ENCODE results near the gene ASB6. TPM values are rescaled to one million over a fixed set of nuclear protein-coding genes. Genes with fewer than 3 reads are reported as not detected.

Gene ASB6
- total and polyA plus RNA-seq, 2 experiments from 2014 or later: 8.8 to 19.8 TPM

DNA sequence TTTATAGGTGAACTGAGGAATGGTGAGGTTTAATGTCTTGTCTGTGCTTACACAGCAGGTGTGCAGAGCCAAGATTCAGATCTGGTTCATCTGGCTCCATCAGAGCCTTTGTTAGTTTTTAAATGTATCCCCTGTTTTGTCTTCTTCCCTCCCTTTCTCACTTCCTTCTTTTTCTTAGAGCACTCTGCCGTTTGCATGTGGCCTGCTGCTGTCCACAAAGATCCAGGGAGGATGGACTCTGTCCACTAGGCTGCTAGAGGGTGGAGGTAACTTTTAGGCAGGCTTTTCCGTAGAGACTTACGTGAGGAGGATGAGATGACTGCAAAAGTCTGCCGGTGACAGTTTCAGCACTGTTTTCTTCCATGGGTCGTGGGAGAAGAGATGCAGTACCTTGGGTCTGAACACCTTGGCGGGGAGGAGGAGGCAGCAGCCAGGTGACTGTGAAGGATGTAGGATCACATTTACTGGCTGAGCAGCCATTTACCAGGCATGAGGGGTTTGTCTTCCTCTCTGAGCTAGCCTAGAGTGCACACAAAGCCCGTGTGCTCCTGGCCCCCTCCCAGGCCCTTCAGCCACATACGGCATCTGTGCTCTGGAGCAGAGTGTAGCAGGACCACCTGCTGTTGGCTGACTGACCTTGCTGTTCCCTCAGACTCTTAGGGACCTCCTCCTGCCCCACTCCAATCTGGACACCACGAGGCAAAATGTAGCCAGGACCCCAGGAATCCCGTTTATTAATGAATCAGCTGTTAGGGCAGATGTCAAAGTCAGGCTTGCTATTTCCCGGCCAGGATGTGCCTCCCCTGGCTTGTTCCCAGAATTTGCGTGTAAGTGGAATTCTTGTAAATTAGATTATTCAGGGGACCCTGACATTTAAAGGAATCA is 14.2 kb downstream of the ASB6 start:
- Mint-ChIP-seq H3K4me1 (peaks cover 54% of the 10 kb centered on the region), H3K9me3 (no peaks in the 10 kb centered on the region), H3K27me3 (ENCODE audit: insufficient read depth, low read depth, poor library complexity) (peaks cover 20% of the 10 kb centered on the region), H3K36me3 (ENCODE audit: low read depth) (peaks cover 22% of the 10 kb centered on the region), H3K4me3 (peak overlapping the region; percentile 77), H3K27ac (peak overlapping the region; percentile 4; the same call in 1 of the 2 replicates)
- Histone ChIP-seq H3K4me1 (ENCODE audit: insufficient read depth) (peaks cover 33% of the 10 kb centered on the region), H3K79me2 (replicated peaks; ENCODE audit: insufficient read depth) (peaks cover 67% of the 10 kb centered on the region), H3K4me2 (peak overlapping the region; percentile 100), H3K9me2 (ENCODE audit: insufficient read depth) (no peaks in the 10 kb centered on the region), H3K27me3 (ENCODE audit: insufficient read depth) (no peaks in the 10 kb centered on the region), H4K20me1 (replicated peaks; ENCODE audit: insufficient read depth) (peaks cover 57% of the 10 kb centered on the region), H3F3A (replicated peaks; ENCODE audit: low read depth) (0 out of 2 replicates have a peak, but pooled peaks cover 6% of the 10 kb centered on the region), H3K36me3 (ENCODE audit: insufficient read depth) (no peaks in the 10 kb centered on the region), H3K27ac (ENCODE audit: low read depth) (no peak overlapping the region), H2AFZ (no peak overlapping the region), H3K4me3 (peak overlapping the region; percentile 98)
- no peak for ATAC-seq
- no peak for DNase-seq (ENCODE audit: low spot score)
- TF ChIP-seq, protein P1, sequence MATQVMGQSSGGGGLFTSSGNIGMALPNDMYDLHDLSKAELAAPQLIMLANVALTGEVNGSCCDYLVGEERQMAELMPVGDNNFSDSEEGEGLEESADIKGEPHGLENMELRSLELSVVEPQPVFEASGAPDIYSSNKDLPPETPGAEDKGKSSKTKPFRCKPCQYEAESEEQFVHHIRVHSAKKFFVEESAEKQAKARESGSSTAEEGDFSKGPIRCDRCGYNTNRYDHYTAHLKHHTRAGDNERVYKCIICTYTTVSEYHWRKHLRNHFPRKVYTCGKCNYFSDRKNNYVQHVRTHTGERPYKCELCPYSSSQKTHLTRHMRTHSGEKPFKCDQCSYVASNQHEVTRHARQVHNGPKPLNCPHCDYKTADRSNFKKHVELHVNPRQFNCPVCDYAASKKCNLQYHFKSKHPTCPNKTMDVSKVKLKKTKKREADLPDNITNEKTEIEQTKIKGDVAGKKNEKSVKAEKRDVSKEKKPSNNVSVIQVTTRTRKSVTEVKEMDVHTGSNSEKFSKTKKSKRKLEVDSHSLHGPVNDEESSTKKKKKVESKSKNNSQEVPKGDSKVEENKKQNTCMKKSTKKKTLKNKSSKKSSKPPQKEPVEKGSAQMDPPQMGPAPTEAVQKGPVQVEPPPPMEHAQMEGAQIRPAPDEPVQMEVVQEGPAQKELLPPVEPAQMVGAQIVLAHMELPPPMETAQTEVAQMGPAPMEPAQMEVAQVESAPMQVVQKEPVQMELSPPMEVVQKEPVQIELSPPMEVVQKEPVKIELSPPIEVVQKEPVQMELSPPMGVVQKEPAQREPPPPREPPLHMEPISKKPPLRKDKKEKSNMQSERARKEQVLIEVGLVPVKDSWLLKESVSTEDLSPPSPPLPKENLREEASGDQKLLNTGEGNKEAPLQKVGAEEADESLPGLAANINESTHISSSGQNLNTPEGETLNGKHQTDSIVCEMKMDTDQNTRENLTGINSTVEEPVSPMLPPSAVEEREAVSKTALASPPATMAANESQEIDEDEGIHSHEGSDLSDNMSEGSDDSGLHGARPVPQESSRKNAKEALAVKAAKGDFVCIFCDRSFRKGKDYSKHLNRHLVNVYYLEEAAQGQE (IDR thresholded peaks at IDR 0.05; ENCODE audit: unreplicated experiment): no peak
- TF ChIP-seq, protein P2, sequence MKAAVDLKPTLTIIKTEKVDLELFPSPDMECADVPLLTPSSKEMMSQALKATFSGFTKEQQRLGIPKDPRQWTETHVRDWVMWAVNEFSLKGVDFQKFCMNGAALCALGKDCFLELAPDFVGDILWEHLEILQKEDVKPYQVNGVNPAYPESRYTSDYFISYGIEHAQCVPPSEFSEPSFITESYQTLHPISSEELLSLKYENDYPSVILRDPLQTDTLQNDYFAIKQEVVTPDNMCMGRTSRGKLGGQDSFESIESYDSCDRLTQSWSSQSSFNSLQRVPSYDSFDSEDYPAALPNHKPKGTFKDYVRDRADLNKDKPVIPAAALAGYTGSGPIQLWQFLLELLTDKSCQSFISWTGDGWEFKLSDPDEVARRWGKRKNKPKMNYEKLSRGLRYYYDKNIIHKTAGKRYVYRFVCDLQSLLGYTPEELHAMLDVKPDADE (IDR thresholded peaks at IDR 0.05): no peak
- TF ChIP-seq EZH2 (IDR thresholded peaks at IDR 0.05; ENCODE audit: low read depth, unreplicated experiment) (no peak), EZH2phosphoT487 (IDR thresholded peaks at IDR 0.05; ENCODE audit: unreplicated experiment) (no peak), CREB1 (CRISPR knock-in tag; IDR thresholded peaks at IDR 0.05; ENCODE audit: low read depth) (no peak), NANOG (IDR thresholded peaks at IDR 0.05; ENCODE audit: borderline replicate concordance) (no peak), JUNB (IDR thresholded peaks at IDR 0.05; ENCODE audit: unreplicated experiment) (no peak), STAT1 (IDR thresholded peaks at IDR 0.05; ENCODE audit: unreplicated experiment) (no peak), ZNF114 (CRISPR knock-in tag; IDR thresholded peaks at IDR 0.05) (no peak), POLR2AphosphoS5 (IDR thresholded peaks at IDR 0.05; ENCODE audit: low read depth) (no peak), ZNF331 (CRISPR knock-in tag; IDR thresholded peaks at IDR 0.05; ENCODE audit: low read depth) (no peak)
- TF ChIP-seq, protein P3, sequence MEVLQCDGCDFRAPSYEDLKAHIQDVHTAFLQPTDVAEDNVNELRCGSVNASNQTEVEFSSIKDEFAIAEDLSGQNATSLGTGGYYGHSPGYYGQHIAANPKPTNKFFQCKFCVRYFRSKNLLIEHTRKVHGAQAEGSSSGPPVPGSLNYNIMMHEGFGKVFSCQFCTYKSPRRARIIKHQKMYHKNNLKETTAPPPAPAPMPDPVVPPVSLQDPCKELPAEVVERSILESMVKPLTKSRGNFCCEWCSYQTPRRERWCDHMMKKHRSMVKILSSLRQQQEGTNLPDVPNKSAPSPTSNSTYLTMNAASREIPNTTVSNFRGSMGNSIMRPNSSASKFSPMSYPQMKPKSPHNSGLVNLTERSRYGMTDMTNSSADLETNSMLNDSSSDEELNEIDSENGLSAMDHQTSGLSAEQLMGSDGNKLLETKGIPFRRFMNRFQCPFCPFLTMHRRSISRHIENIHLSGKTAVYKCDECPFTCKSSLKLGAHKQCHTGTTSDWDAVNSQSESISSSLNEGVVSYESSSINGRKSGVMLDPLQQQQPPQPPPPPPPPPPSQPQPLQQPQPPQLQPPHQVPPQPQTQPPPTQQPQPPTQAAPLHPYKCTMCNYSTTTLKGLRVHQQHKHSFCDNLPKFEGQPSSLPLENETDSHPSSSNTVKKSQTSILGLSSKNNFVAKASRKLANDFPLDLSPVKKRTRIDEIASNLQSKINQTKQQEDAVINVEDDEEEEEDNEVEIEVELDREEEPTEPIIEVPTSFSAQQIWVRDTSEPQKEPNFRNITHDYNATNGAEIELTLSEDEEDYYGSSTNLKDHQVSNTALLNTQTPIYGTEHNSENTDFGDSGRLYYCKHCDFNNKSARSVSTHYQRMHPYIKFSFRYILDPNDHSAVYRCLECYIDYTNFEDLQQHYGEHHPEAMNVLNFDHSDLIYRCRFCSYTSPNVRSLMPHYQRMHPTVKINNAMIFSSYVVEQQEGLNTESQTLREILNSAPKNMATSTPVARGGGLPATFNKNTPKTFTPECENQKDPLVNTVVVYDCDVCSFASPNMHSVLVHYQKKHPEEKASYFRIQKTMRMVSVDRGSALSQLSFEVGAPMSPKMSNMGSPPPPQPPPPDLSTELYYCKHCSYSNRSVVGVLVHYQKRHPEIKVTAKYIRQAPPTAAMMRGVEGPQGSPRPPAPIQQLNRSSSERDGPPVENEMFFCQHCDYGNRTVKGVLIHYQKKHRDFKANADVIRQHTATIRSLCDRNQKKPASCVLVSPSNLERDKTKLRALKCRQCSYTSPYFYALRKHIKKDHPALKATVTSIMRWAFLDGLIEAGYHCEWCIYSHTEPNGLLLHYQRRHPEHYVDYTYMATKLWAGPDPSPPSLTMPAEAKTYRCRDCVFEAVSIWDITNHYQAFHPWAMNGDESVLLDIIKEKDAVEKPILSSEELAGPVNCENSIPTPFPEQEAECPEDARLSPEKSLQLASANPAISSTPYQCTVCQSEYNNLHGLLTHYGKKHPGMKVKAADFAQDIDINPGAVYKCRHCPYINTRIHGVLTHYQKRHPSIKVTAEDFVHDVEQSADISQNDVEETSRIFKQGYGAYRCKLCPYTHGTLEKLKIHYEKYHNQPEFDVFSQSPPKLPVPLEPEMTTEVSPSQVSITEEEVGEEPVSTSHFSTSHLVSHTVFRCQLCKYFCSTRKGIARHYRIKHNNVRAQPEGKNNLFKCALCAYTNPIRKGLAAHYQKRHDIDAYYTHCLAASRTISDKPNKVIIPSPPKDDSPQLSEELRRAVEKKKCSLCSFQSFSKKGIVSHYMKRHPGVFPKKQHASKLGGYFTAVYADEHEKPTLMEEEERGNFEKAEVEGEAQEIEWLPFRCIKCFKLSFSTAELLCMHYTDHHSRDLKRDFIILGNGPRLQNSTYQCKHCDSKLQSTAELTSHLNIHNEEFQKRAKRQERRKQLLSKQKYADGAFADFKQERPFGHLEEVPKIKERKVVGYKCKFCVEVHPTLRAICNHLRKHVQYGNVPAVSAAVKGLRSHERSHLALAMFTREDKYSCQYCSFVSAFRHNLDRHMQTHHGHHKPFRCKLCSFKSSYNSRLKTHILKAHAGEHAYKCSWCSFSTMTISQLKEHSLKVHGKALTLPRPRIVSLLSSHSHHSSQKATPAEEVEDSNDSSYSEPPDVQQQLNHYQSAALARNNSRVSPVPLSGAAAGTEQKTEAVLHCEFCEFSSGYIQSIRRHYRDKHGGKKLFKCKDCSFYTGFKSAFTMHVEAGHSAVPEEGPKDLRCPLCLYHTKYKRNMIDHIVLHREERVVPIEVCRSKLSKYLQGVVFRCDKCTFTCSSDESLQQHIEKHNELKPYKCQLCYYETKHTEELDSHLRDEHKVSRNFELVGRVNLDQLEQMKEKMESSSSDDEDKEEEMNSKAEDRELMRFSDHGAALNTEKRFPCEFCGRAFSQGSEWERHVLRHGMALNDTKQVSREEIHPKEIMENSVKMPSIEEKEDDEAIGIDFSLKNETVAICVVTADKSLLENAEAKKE (CRISPR knock-in tag; IDR thresholded peaks at IDR 0.05): no peak
- TF ChIP-seq, protein P4, sequence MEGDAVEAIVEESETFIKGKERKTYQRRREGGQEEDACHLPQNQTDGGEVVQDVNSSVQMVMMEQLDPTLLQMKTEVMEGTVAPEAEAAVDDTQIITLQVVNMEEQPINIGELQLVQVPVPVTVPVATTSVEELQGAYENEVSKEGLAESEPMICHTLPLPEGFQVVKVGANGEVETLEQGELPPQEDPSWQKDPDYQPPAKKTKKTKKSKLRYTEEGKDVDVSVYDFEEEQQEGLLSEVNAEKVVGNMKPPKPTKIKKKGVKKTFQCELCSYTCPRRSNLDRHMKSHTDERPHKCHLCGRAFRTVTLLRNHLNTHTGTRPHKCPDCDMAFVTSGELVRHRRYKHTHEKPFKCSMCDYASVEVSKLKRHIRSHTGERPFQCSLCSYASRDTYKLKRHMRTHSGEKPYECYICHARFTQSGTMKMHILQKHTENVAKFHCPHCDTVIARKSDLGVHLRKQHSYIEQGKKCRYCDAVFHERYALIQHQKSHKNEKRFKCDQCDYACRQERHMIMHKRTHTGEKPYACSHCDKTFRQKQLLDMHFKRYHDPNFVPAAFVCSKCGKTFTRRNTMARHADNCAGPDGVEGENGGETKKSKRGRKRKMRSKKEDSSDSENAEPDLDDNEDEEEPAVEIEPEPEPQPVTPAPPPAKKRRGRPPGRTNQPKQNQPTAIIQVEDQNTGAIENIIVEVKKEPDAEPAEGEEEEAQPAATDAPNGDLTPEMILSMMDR (conservative IDR thresholded peaks at IDR 0.05; ENCODE audit: low read depth in 2 of 2): no peak
